Neural crest cell (in vitro differentiated cells): ENCODE results near the gene CDON. TPM values are rescaled to one million over a fixed set of nuclear protein-coding genes. Genes with fewer than 3 reads are reported as not detected.

Experiments used
- DNase-seq: peaks from one replicate; pipeline ENCODE4 v3.0.0; 2021; ENCODE audit warnings: low read depth, mixed read lengths, low spot score
- H3K27ac Mint-ChIP-seq: one replicate; pipeline ENCODE4 v1.8.0; 2021; ENCODE audit warnings: mild to moderate bottlenecking, mixed read lengths; ENCODE audit not compliant: unreplicated experiment
- H3K27me3 Mint-ChIP-seq: 2 replicates; pipeline ENCODE4 v1.8.0; 2021; ENCODE audit warnings: low read depth, mild to moderate bottlenecking, mixed read lengths
- H3K36me3 Mint-ChIP-seq: 2 replicates; pipeline ENCODE4 v1.8.0; 2021; ENCODE audit warnings: low read depth, mild to moderate bottlenecking, mixed read lengths
- H3K4me1 Mint-ChIP-seq: 2 replicates; pipeline ENCODE4 v1.8.0; 2021; ENCODE audit warnings: mixed read lengths
- H3K4me3 Mint-ChIP-seq: one replicate; pipeline ENCODE4 v1.8.0; 2021; ENCODE audit warnings: mild to moderate bottlenecking, mixed read lengths
- H3K9me3 Mint-ChIP-seq: 2 replicates; pipeline ENCODE4 v1.8.0; 2021; ENCODE audit warnings: mixed read lengths
- total RNA-seq: library from RNA; stranded (reverse); gene quantifications from 2 replicates; pipeline ENCODE4 v1.2.1, GENCODE V29; 2021
- TF ChIP-seq, protein P1 (sequence below): fragments of 200-600 bp; sonication (generic); conservative IDR thresholded peaks from 2 replicates; pipeline ENCODE4 v1.5.0; 2021; ENCODE audit warnings: antibody characterized with exemption, mild to moderate bottlenecking

The CDON gene
- total RNA-seq, 1 donor from 2014 or later = 22.1 TPM

DNA sequence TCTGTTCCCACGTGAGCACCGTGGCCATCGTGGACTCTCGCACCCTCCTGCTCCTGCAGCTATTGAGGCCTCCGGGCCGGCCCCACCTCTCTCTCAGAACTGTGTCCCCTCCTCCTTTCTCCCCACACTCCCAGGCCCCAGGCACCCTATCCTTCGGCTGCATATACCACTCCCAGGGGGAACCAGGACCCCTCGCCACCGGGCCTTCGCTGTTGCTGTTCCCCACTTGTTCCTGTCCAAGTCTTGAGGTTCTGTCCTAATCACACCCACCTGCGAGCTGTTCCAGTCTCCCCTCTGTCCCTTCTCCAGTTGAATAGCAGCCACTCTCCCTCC is 43.0 kb upstream of the CDON start:
- Mint-ChIP-seq H3K9me3 (no peaks in the 10 kb centered on the region), H3K4me1 (peaks cover 33% of the 10 kb centered on the region), H3K27me3 (peaks cover 27% of the 10 kb centered on the region), H3K27ac (no peak overlapping the region), H3K36me3 (no peaks in the 10 kb centered on the region), H3K4me3 (no peak overlapping the region)
- TF ChIP-seq, protein P1, sequence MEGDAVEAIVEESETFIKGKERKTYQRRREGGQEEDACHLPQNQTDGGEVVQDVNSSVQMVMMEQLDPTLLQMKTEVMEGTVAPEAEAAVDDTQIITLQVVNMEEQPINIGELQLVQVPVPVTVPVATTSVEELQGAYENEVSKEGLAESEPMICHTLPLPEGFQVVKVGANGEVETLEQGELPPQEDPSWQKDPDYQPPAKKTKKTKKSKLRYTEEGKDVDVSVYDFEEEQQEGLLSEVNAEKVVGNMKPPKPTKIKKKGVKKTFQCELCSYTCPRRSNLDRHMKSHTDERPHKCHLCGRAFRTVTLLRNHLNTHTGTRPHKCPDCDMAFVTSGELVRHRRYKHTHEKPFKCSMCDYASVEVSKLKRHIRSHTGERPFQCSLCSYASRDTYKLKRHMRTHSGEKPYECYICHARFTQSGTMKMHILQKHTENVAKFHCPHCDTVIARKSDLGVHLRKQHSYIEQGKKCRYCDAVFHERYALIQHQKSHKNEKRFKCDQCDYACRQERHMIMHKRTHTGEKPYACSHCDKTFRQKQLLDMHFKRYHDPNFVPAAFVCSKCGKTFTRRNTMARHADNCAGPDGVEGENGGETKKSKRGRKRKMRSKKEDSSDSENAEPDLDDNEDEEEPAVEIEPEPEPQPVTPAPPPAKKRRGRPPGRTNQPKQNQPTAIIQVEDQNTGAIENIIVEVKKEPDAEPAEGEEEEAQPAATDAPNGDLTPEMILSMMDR = no peak
- DNase-seq = no peak

DNA sequence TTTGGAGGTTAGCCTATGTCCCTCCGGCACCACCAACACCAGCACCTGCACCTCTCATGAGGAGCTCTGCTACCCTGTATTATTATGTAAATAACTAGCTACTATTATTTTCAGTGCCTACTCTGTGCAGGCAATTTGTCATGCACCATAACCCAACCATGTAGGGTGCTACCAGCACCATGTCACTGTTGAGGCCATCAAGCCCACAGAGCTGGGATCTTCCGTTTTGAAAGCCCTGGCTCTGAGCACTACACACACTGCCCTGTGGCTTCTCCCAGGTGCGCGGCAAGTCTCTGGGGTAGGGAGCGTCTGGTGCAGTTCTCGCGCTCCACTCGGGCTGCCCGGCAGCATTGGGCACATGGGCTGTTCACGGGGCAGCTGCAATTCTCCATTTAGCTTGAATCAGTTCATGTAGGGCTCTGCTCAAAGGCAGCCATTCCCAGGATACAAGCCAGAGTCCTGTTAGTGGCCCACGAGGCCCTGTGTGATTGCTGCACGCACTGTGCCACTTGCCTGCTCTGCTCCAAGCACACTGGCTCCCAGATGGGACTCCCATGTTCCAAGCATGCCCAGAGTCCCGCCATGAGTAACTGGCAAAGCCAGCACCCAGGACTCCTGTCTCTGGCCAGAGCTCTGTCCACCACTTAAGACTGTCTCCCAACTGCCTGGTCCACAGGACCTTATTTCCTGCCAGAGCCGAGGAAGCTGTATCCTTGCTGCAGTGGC is 42.5 kb upstream of the CDON start:
- no peaks in the 10 kb centered on the region for H3K36me3 Mint-ChIP-seq
- DNase-seq = no peak
- no peak overlapping the region for H3K4me3 Mint-ChIP-seq
- peaks cover 28% of the 10 kb centered on the region for H3K27me3 Mint-ChIP-seq
- no peak overlapping the region for H3K27ac Mint-ChIP-seq
- H3K4me1 Mint-ChIP-seq = peaks cover 39% of the 10 kb centered on the region
- no peaks in the 10 kb centered on the region for H3K9me3 Mint-ChIP-seq
- TF ChIP-seq, protein P1 = no peak

DNA sequence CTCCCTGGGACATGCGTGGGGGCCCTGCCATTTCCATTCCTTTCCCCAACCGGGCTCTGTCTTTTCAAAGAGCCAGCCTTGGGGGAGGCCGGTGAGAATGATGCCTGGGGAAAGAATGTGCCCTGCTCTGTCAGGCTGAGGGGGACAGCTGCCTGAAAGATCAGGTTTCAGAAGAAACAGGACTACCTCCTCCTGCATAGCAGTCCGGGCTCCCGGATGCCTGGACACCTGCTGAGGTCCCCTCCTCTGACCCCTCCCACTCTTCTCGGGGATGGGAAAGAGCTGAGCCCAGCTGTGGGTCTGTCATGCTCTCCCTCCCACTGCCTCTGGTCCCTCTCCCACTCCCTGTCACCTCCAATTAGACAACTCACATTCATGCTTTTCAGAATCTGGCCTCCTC is 41.8 kb upstream of the CDON start:
- peaks cover 31% of the 10 kb centered on the region for H3K27me3 Mint-ChIP-seq
- DNase-seq = no peak
- H3K9me3 Mint-ChIP-seq = no peaks in the 10 kb centered on the region
- H3K36me3 Mint-ChIP-seq = no peaks in the 10 kb centered on the region
- H3K4me3 Mint-ChIP-seq = no peak overlapping the region
- H3K27ac Mint-ChIP-seq = no peak overlapping the region
- TF ChIP-seq, protein P1 = no peak
- H3K4me1 Mint-ChIP-seq = peaks cover 41% of the 10 kb centered on the region

DNA sequence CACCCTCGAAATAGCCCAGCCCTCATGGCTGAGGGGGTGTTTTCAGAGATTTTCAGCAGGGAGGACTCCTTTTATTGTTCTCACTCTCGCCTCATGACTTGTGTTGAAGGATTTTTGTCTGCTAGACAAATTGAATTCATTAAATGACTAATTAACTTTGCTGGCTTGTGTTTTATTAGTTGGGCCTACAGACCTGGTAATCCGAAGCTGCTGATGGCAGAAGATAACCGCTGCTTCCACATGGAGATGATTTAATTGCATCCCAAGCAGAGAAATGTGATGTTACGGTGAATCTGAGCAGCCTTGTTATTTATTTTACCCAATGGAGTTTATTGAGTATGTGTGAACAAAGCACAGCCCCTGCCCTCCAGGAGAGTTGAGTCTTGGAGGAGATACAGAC is 40.5 kb upstream of the CDON start:
- H3K9me3 Mint-ChIP-seq = no peaks in the 10 kb centered on the region
- no peak overlapping the region for H3K4me3 Mint-ChIP-seq
- TF ChIP-seq, protein P1 = no peak
- no peaks in the 10 kb centered on the region for H3K36me3 Mint-ChIP-seq
- H3K4me1 Mint-ChIP-seq = peaks cover 41% of the 10 kb centered on the region
- DNase-seq = no peak
- no peak overlapping the region for H3K27ac Mint-ChIP-seq
- H3K27me3 Mint-ChIP-seq = peaks cover 31% of the 10 kb centered on the region

DNA sequence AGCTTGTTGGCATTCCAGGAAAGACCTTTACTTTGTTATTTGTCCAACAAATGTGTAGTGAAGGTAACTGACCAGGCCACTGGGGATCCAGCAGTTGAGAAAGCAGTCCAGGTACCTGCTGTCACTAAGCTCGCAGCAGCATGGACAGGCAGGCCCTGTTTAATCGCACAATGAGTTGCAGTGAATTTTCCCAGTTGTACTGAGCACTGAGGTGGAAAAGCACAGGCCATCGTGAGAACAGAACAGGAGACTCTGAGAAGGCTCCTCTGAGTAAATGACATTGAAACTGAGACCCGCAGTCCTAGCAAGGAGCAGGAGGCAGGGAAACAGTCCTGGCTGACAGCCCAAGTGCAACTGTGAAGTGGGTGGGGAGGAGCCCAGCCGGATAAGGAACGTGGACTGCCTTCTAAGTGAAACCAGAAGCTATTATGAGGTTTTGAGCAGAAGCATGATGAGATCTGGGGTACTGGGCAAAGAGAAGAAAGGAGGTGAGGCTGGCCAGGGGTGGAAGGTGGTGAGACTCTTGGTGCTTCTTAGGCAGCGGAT is 39.8 kb upstream of the CDON start:
- H3K27me3 Mint-ChIP-seq = peaks cover 31% of the 10 kb centered on the region
- H3K4me1 Mint-ChIP-seq = peaks cover 41% of the 10 kb centered on the region
- DNase-seq = no peak
- TF ChIP-seq, protein P1 = no peak
- H3K4me3 Mint-ChIP-seq = no peak overlapping the region
- H3K9me3 Mint-ChIP-seq = no peaks in the 10 kb centered on the region
- no peak overlapping the region for H3K27ac Mint-ChIP-seq
- H3K36me3 Mint-ChIP-seq = no peaks in the 10 kb centered on the region
